HCT116 (cell line): Measurements from ENCODE around the gene TOP2B. TPM values are rescaled to one million over a fixed set of nuclear protein-coding genes. Genes with fewer than 3 reads are reported as not detected.

ENCODE experiments used
- ATAC-seq: fragments of 200-7000 bp; cut with Tn5 transposase; 2 replicates; pipeline ENCODE4 v1.9.1; 2020; ENCODE audit warnings: mild to moderate bottlenecking, moderate library complexity
- BruUV-seq: library from RNA; stranded (reverse); fragments of 400-500 nt; replicated peaks from 2 replicates; lab custom pipeline; 2021; lab: Mats Ljungman, UMichigan
- CTCF ChIA-PET: fragments of 300-600 bp; sonication (Branson Sonifier 250); formaldehyde crosslinking; loops from one replicate; lab custom pipeline; 2021; ENCODE audit warnings: antibody characterized with exemption; lab: Charles Lee
- POLR2A ChIA-PET: fragments of 300-600, 350-600 bp; sonication (Branson Sonifier 250); formaldehyde crosslinking; loops from one replicate; lab custom pipeline; 2021; ENCODE audit warnings: antibody characterized with exemption; lab: Charles Lee
- RAD21 ChIA-PET, 2 experiments: fragments of 300-600 bp; sonication (Branson Sonifier 250); formaldehyde crosslinking; loops; one replicate each; lab custom pipeline; 2023; ENCODE audit warnings: low total read pairs in 2 of 2; ENCODE audit not compliant: uncharacterized antibody in 2 of 2, unreplicated experiment in 2 of 2, low non-redundant PET in 1 of 2; lab: Charles Lee
- DNase-seq: peaks from one replicate; pipeline ENCODE4 v3.0.0-alpha.2; 2010; ENCODE audit warnings: low read depth, low spot score
- H2AFZ ChIP-seq: fragments of 200-600 bp; shearing (Covaris generic), sonication (generic); 2 replicates; pipeline ENCODE4 v1.6.1; 2017; ENCODE audit warnings: low read depth, mixed run types, mixed read lengths, antibody characterized with exemption, low read length; ENCODE audit not compliant: poor library complexity, severe bottlenecking
- H3K27ac ChIP-seq: 2 replicates; pipeline ENCODE4 v1.5.1; 2012; ENCODE audit warnings: low read depth, low read length
- H3K27me3 ChIP-seq: fragments of 200-600 bp; sonication (generic); 2 replicates; pipeline ENCODE4 v1.6.1; 2016; ENCODE audit warnings: mixed run types, low read length, mixed read lengths; ENCODE audit not compliant: insufficient read depth
- H3K36me3 ChIP-seq, 2 experiments: fragments of 200-500 bp in 1 of 2; fragments of 200-600 bp in 1 of 2; sonication (Bioruptor generic) in 1 of 2; sonication (generic) in 1 of 2; 2 replicates each; pipeline versions ENCODE4 v1.5.1 to v1.6.1; 2014 to 2016; ENCODE audit warnings: low read length in 2 of 2, inconsistent platforms in 1 of 2, mixed read lengths in 1 of 2, mixed run types in 1 of 2; ENCODE audit not compliant: insufficient read depth in 2 of 2, control insufficient read depth in 1 of 2
- H3K4me1 ChIP-seq, 2 experiments: fragments of 200-600 bp in 1 of 2; sonication (generic) in 1 of 2; 2 replicates each; pipeline versions ENCODE4 v1.5.1 to v1.6.1; 2012 to 2017; ENCODE audit warnings: low read length in 2 of 2, inconsistent platforms in 1 of 2, mild to moderate bottlenecking in 1 of 2, mixed read lengths in 1 of 2, mixed run types in 1 of 2, moderate library complexity in 1 of 2; ENCODE audit not compliant: insufficient read depth in 2 of 2, control insufficient read depth in 1 of 2
- H3K4me2 ChIP-seq: fragments of 200-600 bp; sonication (generic); 2 replicates; pipeline ENCODE4 v1.6.1; 2017; ENCODE audit warnings: mixed run types, low read length, mixed read lengths
- H3K4me3 ChIP-seq, 2 experiments: fragments of 200-600 bp in 1 of 2; sonication (generic) in 1 of 2; replicated peaks in 1 of 2; 2 replicates each; pipeline ENCODE4 v1.5.1; 2011 to 2016; ENCODE audit warnings: low read length in 2 of 2, control low read depth in 1 of 2, low read depth in 1 of 2, mild to moderate bottlenecking in 1 of 2, mixed read lengths in 1 of 2, mixed run types in 1 of 2
- H3K79me2 ChIP-seq: fragments of 200-600 bp; sonication (generic); 2 replicates; pipeline ENCODE4 v1.6.1; 2017; ENCODE audit warnings: mild to moderate bottlenecking, mixed run types, low read length, moderate library complexity, mixed read lengths; ENCODE audit not compliant: insufficient read depth
- H3K9ac ChIP-seq: fragments of 200-600 bp; sonication (generic); 2 replicates; pipeline ENCODE4 v1.6.1; 2016; ENCODE audit warnings: low read length, mixed read lengths
- H3K9me2 ChIP-seq: fragments of 200-600 bp; sonication (generic), shearing (Covaris generic); 2 replicates; pipeline ENCODE4 v1.6.1; 2017; ENCODE audit warnings: mixed run types, mild to moderate bottlenecking, moderate library complexity; ENCODE audit not compliant: insufficient read depth
- H3K9me3 ChIP-seq, 2 experiments: fragments of 200-500 bp in 1 of 2; fragments of 200-600 bp in 1 of 2; sonication (Bioruptor generic) in 1 of 2; sonication (generic) in 1 of 2; 2 replicates each; pipeline ENCODE4 v1.6.1; 2014 to 2017; ENCODE audit warnings: low read length in 2 of 2, mixed read lengths in 2 of 2, inconsistent platforms in 1 of 2, low read depth in 1 of 2, mild to moderate bottlenecking in 1 of 2, mixed run types in 1 of 2, moderate library complexity in 1 of 2; ENCODE audit not compliant: control insufficient read depth in 1 of 2, insufficient read depth in 1 of 2
- H4K20me1 ChIP-seq: fragments of 200-600 bp; sonication (generic), shearing (Covaris generic); 2 replicates; pipeline ENCODE4 v1.6.1; 2017; ENCODE audit warnings: mixed run types, mild to moderate bottlenecking, moderate library complexity; ENCODE audit not compliant: insufficient read depth
- CBX3 ChIP-seq: IDR thresholded peaks from 2 replicates; pipeline ENCODE4 v1.6.1; 2012; ENCODE audit warnings: low read depth
- CEBPB ChIP-seq: IDR thresholded peaks from 2 replicates; pipeline ENCODE4 v1.6.1; 2012; ENCODE audit warnings: low read depth
- EGR1 ChIP-seq: IDR thresholded peaks from 2 replicates; pipeline ENCODE4 v1.6.1; 2012; ENCODE audit warnings: low read depth
- EZH2 ChIP-seq: fragments of 200-600 bp; sonication (generic); IDR thresholded peaks from 2 replicates; pipeline ENCODE4 v1.6.1; 2017; ENCODE audit warnings: antibody characterized with exemption, mixed run types
- EZH2phosphoT487 ChIP-seq: fragments of 200-600 bp; IDR thresholded peaks from 2 replicates; pipeline ENCODE4 v1.6.1; 2018; ENCODE audit warnings: antibody characterized with exemption, borderline replicate concordance
- FOSL1 ChIP-seq: IDR thresholded peaks from 2 replicates; pipeline ENCODE4 v1.6.1; 2012; ENCODE audit warnings: low read depth
- JUND ChIP-seq: IDR thresholded peaks from 2 replicates; pipeline ENCODE4 v1.6.1; 2012
- POLR2A ChIP-seq: IDR thresholded peaks from 2 replicates; pipeline ENCODE4 v1.7.0; 2011; ENCODE audit warnings: borderline replicate concordance; ENCODE audit not compliant: insufficient read depth, insufficient read length; ENCODE audit errors: extremely low read depth
- POLR2AphosphoS5 ChIP-seq: IDR thresholded peaks from 2 replicates; pipeline ENCODE4 v1.6.1; 2011; ENCODE audit warnings: mild to moderate bottlenecking, low read depth, low read length, moderate library complexity
- RAD21 ChIP-seq: IDR thresholded peaks from 2 replicates; pipeline ENCODE4 v1.6.1; 2012; ENCODE audit warnings: low read depth, mild to moderate bottlenecking
- SP1 ChIP-seq: IDR thresholded peaks from 2 replicates; pipeline ENCODE4 v1.6.1; 2012; ENCODE audit warnings: low read depth
- SRF ChIP-seq: IDR thresholded peaks from 2 replicates; pipeline ENCODE4 v1.6.1; 2012; ENCODE audit warnings: low read depth
- TCF7L2 ChIP-seq: IDR thresholded peaks from 2 replicates; pipeline ENCODE4 v1.7.0; 2011; ENCODE audit warnings: borderline replicate concordance, inconsistent platforms; ENCODE audit not compliant: insufficient read depth, insufficient read length; ENCODE audit errors: extremely low read depth
- YY1 ChIP-seq: IDR thresholded peaks from 2 replicates; pipeline ENCODE4 v1.6.1; 2011; ENCODE audit warnings: low read length, low read depth, moderate library complexity, mild to moderate bottlenecking; ENCODE audit not compliant: insufficient replicate concordance; ENCODE audit errors: extremely low read depth
- ZFX ChIP-seq: fragments of 450-650 bp; IDR thresholded peaks from 2 replicates; pipeline ENCODE4 v1.6.1; 2017
- ZNF274 ChIP-seq: fragments of 200-500 bp; sonication (Bioruptor generic); IDR thresholded peaks from 2 replicates; pipeline ENCODE4 v1.6.1; 2014; ENCODE audit warnings: mild to moderate bottlenecking, low read depth, low read length, inconsistent platforms
- intact Hi-C: fragments of 100-400 bp; cut with micrococcal nuclease; formaldehyde crosslinking; loops from 2 replicates; pipeline ENCODE4 v1.10.0; 2022
- total RNA-seq: library from RNA; stranded (reverse); gene quantifications from one replicate; pipeline ENCODE4 v1.2.1, GENCODE V29; 2021; ENCODE audit not compliant: unreplicated experiment
- TF ChIP-seq, protein P1 (sequence below): IDR thresholded peaks from 2 replicates; pipeline ENCODE4 v1.6.1; 2011; ENCODE audit warnings: mild to moderate bottlenecking, low read length, moderate library complexity; ENCODE audit not compliant: insufficient replicate concordance; ENCODE audit errors: extremely low read depth
- TF ChIP-seq, protein P2 (sequence below): IDR thresholded peaks from 2 replicates; pipeline ENCODE4 v1.6.1; 2012
- TF ChIP-seq, protein P3 (sequence below): IDR thresholded peaks from 2 replicates; pipeline ENCODE4 v1.6.1; 2012
- TF ChIP-seq, protein P4 (sequence below), 3 experiments: fragments of 200-600 bp in 1 of 3; sonication (generic) in 1 of 3; IDR thresholded peaks in 2 of 3; conservative IDR thresholded peaks in 1 of 3; 2 replicates each; pipeline ENCODE4 v1.5.1; 2012 to 2017; ENCODE audit warnings: low read depth in 2 of 3, low read length in 2 of 3, antibody characterized with exemption in 1 of 3, borderline replicate concordance in 1 of 3, control low read depth in 1 of 3, mild to moderate bottlenecking in 1 of 3, mixed read lengths in 1 of 3, mixed run types in 1 of 3, moderate library complexity in 1 of 3; ENCODE audit not compliant: insufficient read depth in 1 of 3

TOP2B gene
- total RNA-seq, 1 experiment from 2014 or later: 101 TPM

DNA sequence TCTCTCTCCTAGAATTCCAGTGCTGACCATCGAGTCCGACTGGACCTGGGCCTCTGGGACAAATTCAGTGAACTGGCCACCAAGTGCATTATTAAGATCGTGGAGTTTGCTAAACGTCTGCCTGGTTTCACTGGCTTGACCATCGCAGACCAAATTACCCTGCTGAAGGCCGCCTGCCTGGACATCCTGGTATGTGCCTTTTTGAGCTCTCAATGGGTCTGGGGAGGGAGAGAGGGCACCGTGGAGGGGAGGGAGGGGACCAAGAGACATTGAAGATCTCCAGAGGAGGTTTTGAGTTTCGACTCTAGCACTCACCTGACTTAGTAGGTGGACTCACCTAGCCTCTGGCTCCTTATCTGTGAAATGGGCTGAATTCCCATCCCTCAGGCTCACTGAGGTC, 84.2 kb downstream of the TOP2B start:
- TF ChIP-seq TCF7L2 (no peak), POLR2A (no peak), EGR1 (no peak), RAD21 (no peak), SP1 (no peak), POLR2AphosphoS5 (no peak), EZH2 (no peak), SRF (no peak), JUND (no peak), ZFX (no peak), CBX3 (no peak), CEBPB (no peak), YY1 (no peak), FOSL1 (no peak), ZNF274 (no peak), EZH2phosphoT487 (no peak)
- TF ChIP-seq, protein P1, sequence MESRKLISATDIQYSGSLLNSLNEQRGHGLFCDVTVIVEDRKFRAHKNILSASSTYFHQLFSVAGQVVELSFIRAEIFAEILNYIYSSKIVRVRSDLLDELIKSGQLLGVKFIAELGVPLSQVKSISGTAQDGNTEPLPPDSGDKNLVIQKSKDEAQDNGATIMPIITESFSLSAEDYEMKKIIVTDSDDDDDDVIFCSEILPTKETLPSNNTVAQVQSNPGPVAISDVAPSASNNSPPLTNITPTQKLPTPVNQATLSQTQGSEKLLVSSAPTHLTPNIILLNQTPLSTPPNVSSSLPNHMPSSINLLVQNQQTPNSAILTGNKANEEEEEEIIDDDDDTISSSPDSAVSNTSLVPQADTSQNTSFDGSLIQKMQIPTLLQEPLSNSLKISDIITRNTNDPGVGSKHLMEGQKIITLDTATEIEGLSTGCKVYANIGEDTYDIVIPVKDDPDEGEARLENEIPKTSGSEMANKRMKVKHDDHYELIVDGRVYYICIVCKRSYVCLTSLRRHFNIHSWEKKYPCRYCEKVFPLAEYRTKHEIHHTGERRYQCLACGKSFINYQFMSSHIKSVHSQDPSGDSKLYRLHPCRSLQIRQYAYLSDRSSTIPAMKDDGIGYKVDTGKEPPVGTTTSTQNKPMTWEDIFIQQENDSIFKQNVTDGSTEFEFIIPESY: no peak
- TF ChIP-seq, protein P2, sequence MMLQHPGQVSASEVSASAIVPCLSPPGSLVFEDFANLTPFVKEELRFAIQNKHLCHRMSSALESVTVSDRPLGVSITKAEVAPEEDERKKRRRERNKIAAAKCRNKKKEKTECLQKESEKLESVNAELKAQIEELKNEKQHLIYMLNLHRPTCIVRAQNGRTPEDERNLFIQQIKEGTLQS: no peak
- TF ChIP-seq, protein P3, sequence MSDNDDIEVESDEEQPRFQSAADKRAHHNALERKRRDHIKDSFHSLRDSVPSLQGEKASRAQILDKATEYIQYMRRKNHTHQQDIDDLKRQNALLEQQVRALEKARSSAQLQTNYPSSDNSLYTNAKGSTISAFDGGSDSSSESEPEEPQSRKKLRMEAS: no peak
- TF ChIP-seq, protein P4, sequence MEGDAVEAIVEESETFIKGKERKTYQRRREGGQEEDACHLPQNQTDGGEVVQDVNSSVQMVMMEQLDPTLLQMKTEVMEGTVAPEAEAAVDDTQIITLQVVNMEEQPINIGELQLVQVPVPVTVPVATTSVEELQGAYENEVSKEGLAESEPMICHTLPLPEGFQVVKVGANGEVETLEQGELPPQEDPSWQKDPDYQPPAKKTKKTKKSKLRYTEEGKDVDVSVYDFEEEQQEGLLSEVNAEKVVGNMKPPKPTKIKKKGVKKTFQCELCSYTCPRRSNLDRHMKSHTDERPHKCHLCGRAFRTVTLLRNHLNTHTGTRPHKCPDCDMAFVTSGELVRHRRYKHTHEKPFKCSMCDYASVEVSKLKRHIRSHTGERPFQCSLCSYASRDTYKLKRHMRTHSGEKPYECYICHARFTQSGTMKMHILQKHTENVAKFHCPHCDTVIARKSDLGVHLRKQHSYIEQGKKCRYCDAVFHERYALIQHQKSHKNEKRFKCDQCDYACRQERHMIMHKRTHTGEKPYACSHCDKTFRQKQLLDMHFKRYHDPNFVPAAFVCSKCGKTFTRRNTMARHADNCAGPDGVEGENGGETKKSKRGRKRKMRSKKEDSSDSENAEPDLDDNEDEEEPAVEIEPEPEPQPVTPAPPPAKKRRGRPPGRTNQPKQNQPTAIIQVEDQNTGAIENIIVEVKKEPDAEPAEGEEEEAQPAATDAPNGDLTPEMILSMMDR (IDR thresholded peaks at IDR 0.05 in 2 of 3, conservative IDR thresholded peaks at IDR 0.05 in 1 of 3; ENCODE audit: borderline replicate concordance in 1 of 3, insufficient read depth in 1 of 3, low read depth in 2 of 3, low read length in 2 of 3): no peak
- Histone ChIP-seq H3K9me3 (no peaks in the 10 kb centered on the region), H3K9me2 (no peaks in the 10 kb centered on the region), H3K27me3 (0 out of 2 replicates have a peak, but pooled peaks cover 3% of the 10 kb centered on the region), H3K27ac (no peak overlapping the region), H3K4me3 (no peak overlapping the region), H3K4me2 (no peak overlapping the region), H3K79me2 (no peaks in the 10 kb centered on the region), H3K4me1 (peaks cover 0 to 10% of the 10 kb centered on the region in 2 experiments; a peak in 1 of 4 replicates), H4K20me1 (no peaks in the 10 kb centered on the region), H3K36me3 (no peaks in the 10 kb centered on the region), H3K9ac (no peak overlapping the region), H2AFZ (no peak overlapping the region)
- POLR2A ChIA-PET: no interaction called here
- intact Hi-C loops: no loop called here
- ATAC-seq (no peak), DNase-seq (no peak)
- BruUV-seq: no TSS peak
- CTCF ChIA-PET: no interaction called here
- RAD21 ChIA-PET: no interaction called here
